Endothelial cell of umbilical vein (primary cell): ENCODE results near the gene LCE3A. TPM values are rescaled to one million over a fixed set of nuclear protein-coding genes. Genes with fewer than 3 reads are reported as not detected.

ENCODE experiments used
- BruUV-seq: library from RNA; stranded (reverse); fragments of 400-500 nt; replicated peaks from 2 replicates; lab custom pipeline; 2021; lab: Mats Ljungman, UMichigan
- CTCF ChIA-PET: fragments of 300-600, 350-600 bp; sonication (Branson Sonifier 250); formaldehyde crosslinking; loops from one replicate; lab custom pipeline; 2021; ENCODE audit warnings: antibody characterized with exemption, inconsistent platforms; lab: Charles Lee
- POLR2A ChIA-PET: fragments of 300-600, 350-600 bp; sonication (Branson Sonifier 250); formaldehyde crosslinking; loops from one replicate; lab custom pipeline; 2021; ENCODE audit warnings: antibody characterized with exemption, inconsistent platforms; lab: Charles Lee
- DNase-seq: peaks from one replicate; pipeline ENCODE4 v3.0.0-alpha.2; 2011; ENCODE audit warnings: low read depth, low spot score
- FAIRE-seq: peaks from 2 replicates; lab custom pipeline; 2011; peaks lifted over from hg19 to GRCh38; lab: Jason Lieb, UNC
- H2AFZ ChIP-seq: 2 replicates; pipeline ENCODE4 v1.6.0; 2012; ENCODE audit warnings: low read depth, low read length, control low read depth, inconsistent platforms
- H3K27ac ChIP-seq: 2 replicates; pipeline ENCODE4 v1.5.1; 2011; ENCODE audit warnings: low read depth, mild to moderate bottlenecking, control low read depth, low read length, moderate library complexity; ENCODE audit not compliant: insufficient read depth
- H3K27me3 ChIP-seq, 2 experiments: 2 replicates each; pipeline versions ENCODE4 v1.6.0 to v1.6.1; 2011; ENCODE audit warnings: low read length in 2 of 2, mixed read lengths in 1 of 2; ENCODE audit not compliant: control insufficient read depth in 2 of 2, insufficient read depth in 2 of 2
- H3K36me3 ChIP-seq, 2 experiments: 2 replicates in 1 of 2; 3 replicates in 1 of 2; pipeline ENCODE4 v1.5.1; 2011; ENCODE audit warnings: low read length in 2 of 2, mild to moderate bottlenecking in 1 of 2, moderate library complexity in 1 of 2; ENCODE audit not compliant: control insufficient read depth in 2 of 2, insufficient read depth in 2 of 2; ENCODE audit errors: extremely low read depth in 1 of 2
- H3K4me1 ChIP-seq: 3 replicates; pipeline ENCODE4 v1.5.1; 2011; ENCODE audit warnings: mild to moderate bottlenecking, low read length; ENCODE audit not compliant: control insufficient read depth, insufficient read depth; ENCODE audit errors: extremely low read depth
- H3K4me2 ChIP-seq: 2 replicates; pipeline ENCODE4 v1.6.1; 2011; ENCODE audit warnings: low read length, control low read depth, mixed read lengths; ENCODE audit not compliant: insufficient read depth
- H3K4me3 ChIP-seq, 3 experiments: fragments of 200-600 bp in 1 of 3; sonication (generic), shearing (Covaris generic) in 1 of 3; replicated peaks in 1 of 3; 2 replicates each; pipeline ENCODE4 v1.5.1; 2011 to 2016; ENCODE audit warnings: control low read depth in 3 of 3, low read length in 3 of 3, mild to moderate bottlenecking in 2 of 3, inconsistent platforms in 1 of 3, low read depth in 1 of 3, moderate library complexity in 1 of 3; ENCODE audit not compliant: insufficient read depth in 1 of 3
- H3K79me2 ChIP-seq: 2 replicates; pipeline ENCODE4 v1.6.0; 2012; ENCODE audit warnings: low read length, inconsistent platforms; ENCODE audit not compliant: control insufficient read depth, insufficient read depth
- H3K9ac ChIP-seq: replicated peaks from 2 replicates; pipeline ENCODE3; 2011; ENCODE audit warnings: low read length, control low read depth; ENCODE audit not compliant: insufficient read depth; ENCODE audit errors: extremely low read depth
- H3K9me1 ChIP-seq: replicated peaks from 3 replicates; pipeline ENCODE4 v1.6.0; 2011; ENCODE audit warnings: mild to moderate bottlenecking, low read length; ENCODE audit not compliant: control insufficient read depth, insufficient read depth; ENCODE audit errors: extremely low read depth
- H3K9me3 ChIP-seq: replicated peaks from 2 replicates; pipeline ENCODE4 v1.5.1; 2012; ENCODE audit warnings: low read length, inconsistent platforms; ENCODE audit not compliant: control insufficient read depth, insufficient read depth
- H4K20me1 ChIP-seq: replicated peaks from 2 replicates; pipeline ENCODE3; 2011; ENCODE audit warnings: mild to moderate bottlenecking, low read length; ENCODE audit not compliant: control insufficient read depth, insufficient read depth; ENCODE audit errors: extremely low read depth
- CTCF ChIP-seq, 2 donors: IDR thresholded peaks; 1 replicate in 1 of 2; 2 replicates in 1 of 2; pipeline ENCODE4 v1.5.1; 2011; ENCODE audit warnings: low read length in 2 of 2, mild to moderate bottlenecking in 2 of 2, moderate library complexity in 2 of 2, control low read depth in 1 of 2, inconsistent platforms in 1 of 2, low read depth in 1 of 2; ENCODE audit not compliant: insufficient read depth in 1 of 2; ENCODE audit errors: extremely low read depth in 1 of 2
- EZH2 ChIP-seq: IDR thresholded peaks from 2 replicates; pipeline ENCODE4 v1.6.1; 2012; ENCODE audit warnings: borderline replicate concordance, low read depth, mild to moderate bottlenecking, moderate library complexity, low read length, inconsistent platforms; ENCODE audit not compliant: severe bottlenecking
- FOS ChIP-seq: IDR thresholded peaks from 2 replicates; pipeline ENCODE4 v1.6.1; 2011; ENCODE audit warnings: mild to moderate bottlenecking, low read length, moderate library complexity, borderline replicate concordance; ENCODE audit not compliant: insufficient read depth
- GATA2 ChIP-seq: IDR thresholded peaks from 2 replicates; pipeline ENCODE4 v1.7.0; 2011; ENCODE audit warnings: low read depth, mild to moderate bottlenecking, moderate library complexity, mixed read lengths, low read length; ENCODE audit not compliant: insufficient read length, insufficient read depth
- JUN ChIP-seq: IDR thresholded peaks from 2 replicates; pipeline ENCODE4 v1.6.1; 2011; ENCODE audit warnings: borderline replicate concordance, low read depth; ENCODE audit not compliant: insufficient read length, insufficient read depth
- MAX ChIP-seq: IDR thresholded peaks from 2 replicates; pipeline ENCODE4 v1.6.1; 2011; ENCODE audit not compliant: insufficient read depth, insufficient read length
- MYC ChIP-seq: IDR thresholded peaks from one replicate; pipeline ENCODE4 v1.6.1; 2011; ENCODE audit warnings: mild to moderate bottlenecking, low read depth, low read length
- POLR2A ChIP-seq: IDR thresholded peaks from 2 replicates; pipeline ENCODE4 v1.6.1; 2012; ENCODE audit warnings: low read depth, mild to moderate bottlenecking, control low read depth, low read length
- POLR2AphosphoS5 ChIP-seq: IDR thresholded peaks from 2 replicates; pipeline ENCODE4 v1.6.1; 2012; ENCODE audit warnings: low read depth, mild to moderate bottlenecking, control low read depth, low read length, moderate library complexity; ENCODE audit not compliant: insufficient read depth
- dilution Hi-C: fragments of 300-500 bp; cut with MboI; formaldehyde crosslinking; loops from one replicate; pipeline ENCODE4 v1.15.0; 2019; ENCODE audit warnings: low sequenced_read_pairs; ENCODE audit not compliant: extremely low pct_ligation_motif_present
- intact Hi-C: fragments of 100-400 bp; cut with micrococcal nuclease; formaldehyde crosslinking; loops from one replicate; pipeline ENCODE4 v1.10.0; 2022
- polyA plus RNA-seq, 4 experiments: library from polyadenylated mRNA; depleted of rRNA in 3 of 4; stranded (reverse) in 3 of 4; unstranded in 1 of 4; fragments of >200 nt; gene quantifications; 2 replicates each; pipeline versions ENCODE4 v1.2.1 to v1.2.3, GENCODE V29; 2011 to 2012; ENCODE audit warnings: missing spikeins in 1 of 4
- small RNA-seq: library from RNA; depleted of rRNA; stranded (forward); fragments of <200 nt; gene quantifications from one replicate; pipeline ENCODE3, GENCODE V24; 2012; ENCODE audit warnings: low replicate concordance, low read depth; ENCODE audit not compliant: insufficient read depth, insufficient read length
- total RNA-seq: library from RNA; stranded (reverse); gene quantifications from 2 replicates; pipeline ENCODE4 v1.2.3, GENCODE V29; 2021

The LCE3A gene
- total and polyA plus RNA-seq, 2 donors (not counting 3 experiments of a cell fraction or from before 2014, with no cell fraction given), result not detected

DNA sequence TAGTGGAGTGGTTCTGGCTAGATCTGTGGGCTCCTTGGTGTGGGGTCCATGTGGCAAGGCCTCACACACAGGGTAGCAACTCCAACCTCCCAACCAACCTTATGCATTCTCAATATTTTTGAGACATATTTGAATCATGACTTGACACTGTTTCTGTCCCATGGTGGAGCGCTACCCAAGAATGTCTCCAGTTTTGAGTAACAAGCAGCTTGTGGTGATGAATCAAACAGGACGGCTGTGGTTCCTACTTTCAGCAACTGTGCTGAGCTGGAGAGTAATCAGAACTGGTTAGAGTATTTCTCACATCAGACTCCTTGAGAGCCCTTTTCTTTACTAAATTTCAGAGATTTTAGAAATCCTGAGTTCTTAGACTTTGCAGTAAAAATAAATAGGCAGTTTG is 45.7 kb downstream of the LCE3A start:
- intact Hi-C loops, result no loop called here
- Histone ChIP-seq H4K20me1 (no peaks in the 10 kb centered on the region), H3K9me3 (peaks cover 2% of the 10 kb centered on the region), H3K9ac (no peak overlapping the region), H3K4me2 (no peak overlapping the region), H3K27me3 (no peaks in the 10 kb centered on the region), H3K79me2 (no peaks in the 10 kb centered on the region), H3K36me3 (no peaks in the 10 kb centered on the region), H3K4me1 (no peaks in the 10 kb centered on the region), H3K27ac (no peak overlapping the region), H2AFZ (no peak overlapping the region), H3K4me3 (no peak overlapping the region), H3K9me1 (no peaks in the 10 kb centered on the region)
- FAIRE-seq (no peak), DNase-seq (no peak)
- dilution Hi-C loops, result no loop called here
- BruUV-seq, result no TSS peak
- TF ChIP-seq CTCF (IDR thresholded peaks at IDR 0.05; ENCODE audit: extremely low read depth in 1 of 2, insufficient read depth in 1 of 2, low read depth in 1 of 2, low read length in 2 of 2) (no peak), JUN (no peak), MAX (no peak), POLR2A (no peak), FOS (no peak), GATA2 (no peak), EZH2 (no peak), MYC (no peak), POLR2AphosphoS5 (no peak)
- POLR2A ChIA-PET, result no interaction called here
- CTCF ChIA-PET, result no interaction called here

Small RNA genes lying within 50 kb of the gene (small RNA-seq; reads per million reads assigned to genes)
- not detected for gene LCE3A
- not detected for gene LCE3B

Other genes starting within 250 kb of the LCE3A start
- gene CRNN, start 208.8 kb downstream of the LCE3A start, total RNA-seq, result not detected in 2 replicates
- gene CRNN, start 208.8 kb downstream of the LCE3A start, polyA plus RNA-seq, result not detected in 2 replicates
- not detected in 2 replicates for gene LCE5A, start 112.3 kb downstream of the LCE3A start, total RNA-seq
- not detected in 2 replicates for gene LCE5A, start 112.3 kb downstream of the LCE3A start, polyA plus RNA-seq
- not detected in 2 replicates for gene CRCT1, start 108.6 kb downstream of the LCE3A start, total RNA-seq
- not detected in 2 replicates for gene CRCT1, start 108.6 kb downstream of the LCE3A start, polyA plus RNA-seq
- not detected in 2 replicates for gene LCE3E, start 56.3 kb downstream of the LCE3A start, total RNA-seq
- gene LCE3E, start 56.3 kb downstream of the LCE3A start, polyA plus RNA-seq, result not detected in 2 replicates
- not detected in 2 replicates for gene LCE3D, start 42.6 kb downstream of the LCE3A start, total RNA-seq
- gene LCE3D, start 42.6 kb downstream of the LCE3A start, polyA plus RNA-seq, result not detected in 2 replicates
- not detected in 2 replicates for gene LCE3C, start 22.9 kb downstream of the LCE3A start, total RNA-seq
- not detected in 2 replicates for gene LCE3C, start 22.9 kb downstream of the LCE3A start, polyA plus RNA-seq
- not detected in 2 replicates for gene LCE3B, start 9.3 kb downstream of the LCE3A start, total RNA-seq
- gene LCE3B, start 9.3 kb downstream of the LCE3A start, polyA plus RNA-seq, result not detected in 2 replicates
- gene LCE2D, start 40.3 kb upstream of the LCE3A start, total RNA-seq, result not detected in 2 replicates
- not detected in 2 replicates for gene LCE2D, start 40.3 kb upstream of the LCE3A start, polyA plus RNA-seq
- gene LCE2C, start 52.2 kb upstream of the LCE3A start, total RNA-seq, result not detected in 2 replicates
- not detected in 2 replicates for gene LCE2C, start 52.2 kb upstream of the LCE3A start, polyA plus RNA-seq
- not detected in 2 replicates for gene LCE2B, start 63.0 kb upstream of the LCE3A start, total RNA-seq
- gene LCE2B, start 63.0 kb upstream of the LCE3A start, polyA plus RNA-seq, result not detected in 2 replicates
- gene LCE2A, start 75.2 kb upstream of the LCE3A start, total RNA-seq, result not detected in 2 replicates
- not detected in 2 replicates for gene LCE2A, start 75.2 kb upstream of the LCE3A start, polyA plus RNA-seq
- not detected in 2 replicates for gene LCE4A, start 85.1 kb upstream of the LCE3A start, total RNA-seq
- not detected in 2 replicates for gene LCE4A, start 85.1 kb upstream of the LCE3A start, polyA plus RNA-seq
- not detected in 2 replicates for gene KPRP, start 134.9 kb upstream of the LCE3A start, total RNA-seq
- gene KPRP, start 134.9 kb upstream of the LCE3A start, polyA plus RNA-seq, result not detected in 2 replicates
- not detected in 2 replicates for gene LCE1F, start 152.0 kb upstream of the LCE3A start, total RNA-seq
- gene LCE1F, start 152.0 kb upstream of the LCE3A start, polyA plus RNA-seq, result not detected in 2 replicates
- gene LCE1E, start 163.2 kb upstream of the LCE3A start, total RNA-seq, result not detected in 2 replicates
- gene LCE1E, start 163.2 kb upstream of the LCE3A start, polyA plus RNA-seq, result not detected in 2 replicates
- gene LCE1D, start 173.6 kb upstream of the LCE3A start, total RNA-seq, result not detected in 2 replicates
- not detected in 2 replicates for gene LCE1D, start 173.6 kb upstream of the LCE3A start, polyA plus RNA-seq
- gene LCE1C, start 183.5 kb upstream of the LCE3A start, total RNA-seq, result not detected in 2 replicates
- not detected in 2 replicates for gene LCE1C, start 183.5 kb upstream of the LCE3A start, polyA plus RNA-seq
- not detected in 2 replicates for gene LCE1B, start 188.9 kb upstream of the LCE3A start, total RNA-seq
- gene LCE1B, start 188.9 kb upstream of the LCE3A start, polyA plus RNA-seq, result not detected in 2 replicates
- not detected in 2 replicates for gene LCE1A, start 204.4 kb upstream of the LCE3A start, total RNA-seq
- gene LCE1A, start 204.4 kb upstream of the LCE3A start, polyA plus RNA-seq, result not detected in 2 replicates
- gene LCE6A, start 219.8 kb upstream of the LCE3A start, total RNA-seq, result not detected in 2 replicates
- gene LCE6A, start 219.8 kb upstream of the LCE3A start, polyA plus RNA-seq, result not detected in 2 replicates
- not detected in 2 replicates for gene LCE7A, start 236.9 kb upstream of the LCE3A start, total RNA-seq
- not detected in 2 replicates for gene LCE7A, start 236.9 kb upstream of the LCE3A start, polyA plus RNA-seq